ENCODE measurements around the gene RAI1. TPM values are rescaled to one million over a fixed set of nuclear protein-coding genes. Genes with fewer than 3 reads are reported as not detected.

RAI1 gene
- total RNA-seq, 1 experiment from 2014 or later, result 46.8 TPM

DNA sequence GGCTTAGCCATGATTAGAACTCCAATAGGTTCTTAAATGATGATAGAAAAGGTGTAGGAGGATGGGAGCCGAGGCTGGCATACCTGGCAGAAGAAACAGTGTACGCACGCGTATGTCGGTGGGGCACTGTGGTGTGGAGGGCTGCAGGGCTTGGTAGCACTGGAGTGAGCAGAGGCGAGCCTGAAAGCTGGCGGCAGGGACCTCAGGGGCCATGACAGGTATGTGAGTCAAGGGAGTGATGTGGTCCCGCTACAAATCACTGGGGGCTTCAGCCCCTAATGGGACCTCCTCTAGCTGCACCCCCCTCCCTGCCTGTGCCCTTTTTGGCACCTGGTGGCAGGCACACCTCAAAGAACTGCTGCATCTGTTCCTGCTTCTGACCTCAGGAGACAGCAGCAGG is 67.3 kb downstream of the RAI1 start:
- no peak for TF ChIP-seq EZH2 (IDR thresholded peaks at IDR 0.05; ENCODE audit: borderline replicate concordance, low read depth, low read length, poor library complexity, severe bottlenecking)
- TF ChIP-seq, protein P1, sequence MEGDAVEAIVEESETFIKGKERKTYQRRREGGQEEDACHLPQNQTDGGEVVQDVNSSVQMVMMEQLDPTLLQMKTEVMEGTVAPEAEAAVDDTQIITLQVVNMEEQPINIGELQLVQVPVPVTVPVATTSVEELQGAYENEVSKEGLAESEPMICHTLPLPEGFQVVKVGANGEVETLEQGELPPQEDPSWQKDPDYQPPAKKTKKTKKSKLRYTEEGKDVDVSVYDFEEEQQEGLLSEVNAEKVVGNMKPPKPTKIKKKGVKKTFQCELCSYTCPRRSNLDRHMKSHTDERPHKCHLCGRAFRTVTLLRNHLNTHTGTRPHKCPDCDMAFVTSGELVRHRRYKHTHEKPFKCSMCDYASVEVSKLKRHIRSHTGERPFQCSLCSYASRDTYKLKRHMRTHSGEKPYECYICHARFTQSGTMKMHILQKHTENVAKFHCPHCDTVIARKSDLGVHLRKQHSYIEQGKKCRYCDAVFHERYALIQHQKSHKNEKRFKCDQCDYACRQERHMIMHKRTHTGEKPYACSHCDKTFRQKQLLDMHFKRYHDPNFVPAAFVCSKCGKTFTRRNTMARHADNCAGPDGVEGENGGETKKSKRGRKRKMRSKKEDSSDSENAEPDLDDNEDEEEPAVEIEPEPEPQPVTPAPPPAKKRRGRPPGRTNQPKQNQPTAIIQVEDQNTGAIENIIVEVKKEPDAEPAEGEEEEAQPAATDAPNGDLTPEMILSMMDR (conservative IDR thresholded peaks at IDR 0.05; ENCODE audit: low read depth, low read length), result no peak
- no peak for DNase-seq (ENCODE audit: low spot score)
- ChIA-PET CTCF (interaction anchor here (1.3 kb wide), 1 partner anchor 59 kb away, joined by 3 read pairs; no protein-coding TSS in a partner anchor), POLR2A (ENCODE audit: low non-redundant PET) (no interaction called here)
- Histone ChIP-seq H3K27me3 (replicated peaks; ENCODE audit: insufficient read depth, low read depth, low read length, poor library complexity) (no peaks in the 10 kb centered on the region), H3K4me1 (ENCODE audit: insufficient read depth, low read length, poor library complexity, severe bottlenecking) (peaks cover 50% of the 10 kb centered on the region), H3K4me3 (ENCODE audit: low read depth, low read length, poor library complexity, severe bottlenecking) (no peak overlapping the region), H3K9me3 (ENCODE audit: low read depth, low read length, poor library complexity, severe bottlenecking) (no peaks in the 10 kb centered on the region), H3K27ac (ENCODE audit: low read depth, low read length, poor library complexity, severe bottlenecking) (peak overlapping the region; percentile 79), H3K36me3 (ENCODE audit: insufficient read depth, low read length, poor library complexity, severe bottlenecking) (no peaks in the 10 kb centered on the region)
- no TSS peak for BruUV-seq (replicated peaks)
- intact Hi-C loops (cut with micrococcal nuclease; ENCODE audit: unreplicated experiment), result no loop called here

DNA sequence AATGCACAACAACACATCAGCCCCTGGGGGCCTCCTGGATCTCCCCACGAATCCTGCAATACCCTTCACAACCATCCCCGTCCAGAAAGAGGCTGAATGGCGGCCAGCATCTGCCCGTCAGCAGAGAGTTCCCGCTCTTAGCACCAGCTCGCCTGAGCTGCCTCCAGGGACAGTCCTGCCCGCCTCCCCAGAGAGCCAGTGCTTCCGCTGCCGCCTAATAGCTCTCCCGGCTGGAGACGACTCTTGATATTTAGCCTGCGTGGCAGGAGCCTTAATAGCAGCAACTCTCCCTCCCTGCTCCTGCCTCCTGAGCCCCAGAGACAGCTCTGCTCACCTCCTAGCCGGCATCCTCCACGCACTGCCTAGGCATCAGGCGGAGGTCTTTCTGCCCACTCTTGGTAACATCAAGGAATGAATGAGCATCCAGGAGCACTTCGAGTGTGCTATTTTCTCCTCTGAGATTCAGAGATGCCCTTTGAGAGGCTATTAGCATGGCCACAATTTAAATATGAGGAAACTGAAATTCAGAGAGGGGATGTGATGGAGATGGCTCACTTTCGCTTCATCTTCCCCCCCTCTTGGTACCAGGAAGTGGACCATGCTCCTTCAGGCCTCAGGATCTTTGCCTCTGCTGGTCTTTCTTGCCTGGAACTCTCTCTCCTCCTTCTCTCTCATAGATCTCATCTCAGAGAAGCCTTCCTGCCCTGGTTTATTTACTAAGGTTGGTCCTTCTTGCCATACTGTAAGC is 67.9 kb downstream of the RAI1 start:
- TF ChIP-seq, protein P1 (conservative IDR thresholded peaks at IDR 0.05; ENCODE audit: low read depth, low read length), result no peak
- no peak for TF ChIP-seq EZH2 (IDR thresholded peaks at IDR 0.05; ENCODE audit: borderline replicate concordance, low read depth, low read length, poor library complexity, severe bottlenecking)
- Histone ChIP-seq H3K4me3 (ENCODE audit: low read depth, low read length, poor library complexity, severe bottlenecking) (peak overlapping the region; percentile 10), H3K27me3 (replicated peaks; ENCODE audit: insufficient read depth, low read depth, low read length, poor library complexity) (no peaks in the 10 kb centered on the region), H3K36me3 (ENCODE audit: insufficient read depth, low read length, poor library complexity, severe bottlenecking) (no peaks in the 10 kb centered on the region), H3K9me3 (ENCODE audit: low read depth, low read length, poor library complexity, severe bottlenecking) (no peaks in the 10 kb centered on the region), H3K4me1 (ENCODE audit: insufficient read depth, low read length, poor library complexity, severe bottlenecking) (peaks cover 54% of the 10 kb centered on the region), H3K27ac (ENCODE audit: low read depth, low read length, poor library complexity, severe bottlenecking) (peak overlapping the region; percentile 79)
- peak; percentile 90 for DNase-seq (ENCODE audit: low spot score)
- intact Hi-C loops (cut with micrococcal nuclease; ENCODE audit: unreplicated experiment), result no loop called here
- CTCF ChIA-PET, result interaction anchor here (1.3 kb wide), 1 partner anchor 58 kb away, joined by 3 read pairs; no protein-coding TSS in a partner anchor
- BruUV-seq (replicated peaks), result no TSS peak
- POLR2A ChIA-PET (ENCODE audit: low non-redundant PET), result no interaction called here

DNA sequence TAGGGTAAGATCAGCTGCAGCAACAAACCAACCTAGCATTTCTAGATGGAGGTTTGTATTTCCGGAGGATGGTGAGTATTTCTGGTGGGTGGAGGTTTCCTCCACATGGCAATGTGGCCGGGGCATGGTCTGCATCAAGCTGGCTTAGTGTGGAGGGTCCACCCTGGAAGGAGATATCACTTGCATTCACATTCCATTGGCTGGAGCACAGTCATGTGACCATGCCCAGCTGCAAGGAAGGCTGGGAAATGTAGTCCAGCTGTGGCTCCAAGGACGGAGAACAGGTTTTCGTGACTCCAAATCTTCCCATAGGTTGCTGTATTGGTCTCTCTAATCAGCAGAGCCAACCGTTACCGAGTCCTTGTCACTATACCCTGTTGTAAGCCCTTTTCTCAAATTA is 68.7 kb downstream of the RAI1 start:
- peaks cover 54% of the 10 kb centered on the region for H3K4me1 ChIP-seq (ENCODE audit: insufficient read depth, low read length, poor library complexity, severe bottlenecking)
- intact Hi-C loops (cut with micrococcal nuclease; ENCODE audit: unreplicated experiment), result no loop called here
- BruUV-seq (replicated peaks), result no TSS peak
- no peaks in the 10 kb centered on the region for H3K9me3 ChIP-seq (ENCODE audit: low read depth, low read length, poor library complexity, severe bottlenecking)
- POLR2A ChIA-PET (ENCODE audit: low non-redundant PET), result no interaction called here
- peak; percentile 89 for DNase-seq (ENCODE audit: low spot score)
- H3K27me3 ChIP-seq (replicated peaks; ENCODE audit: insufficient read depth, low read depth, low read length, poor library complexity), result no peaks in the 10 kb centered on the region
- CTCF ChIA-PET, result no interaction called here
- no peaks in the 10 kb centered on the region for H3K36me3 ChIP-seq (ENCODE audit: insufficient read depth, low read length, poor library complexity, severe bottlenecking)
- TF ChIP-seq, protein P1 (conservative IDR thresholded peaks at IDR 0.05; ENCODE audit: low read depth, low read length), result no peak
- TF ChIP-seq EZH2 (IDR thresholded peaks at IDR 0.05; ENCODE audit: borderline replicate concordance, low read depth, low read length, poor library complexity, severe bottlenecking), result no peak
- H3K27ac ChIP-seq (ENCODE audit: low read depth, low read length, poor library complexity, severe bottlenecking), result peak overlapping the region; percentile 79
- no peak overlapping the region for H3K4me3 ChIP-seq (ENCODE audit: low read depth, low read length, poor library complexity, severe bottlenecking)
